Measurements from ENCODE around the gene TEX38. TPM values are rescaled to one million over a fixed set of nuclear protein-coding genes. Genes with fewer than 3 reads are reported as not detected.
"Not testable (repeated sequence)": the region's sequence is repeated elsewhere in the genome, so short reads cannot be mapped to it uniquely, and the experiment has no call there.

TEX38 gene
- total RNA-seq, 1 donor from 2014 or later: not detected

DNA sequence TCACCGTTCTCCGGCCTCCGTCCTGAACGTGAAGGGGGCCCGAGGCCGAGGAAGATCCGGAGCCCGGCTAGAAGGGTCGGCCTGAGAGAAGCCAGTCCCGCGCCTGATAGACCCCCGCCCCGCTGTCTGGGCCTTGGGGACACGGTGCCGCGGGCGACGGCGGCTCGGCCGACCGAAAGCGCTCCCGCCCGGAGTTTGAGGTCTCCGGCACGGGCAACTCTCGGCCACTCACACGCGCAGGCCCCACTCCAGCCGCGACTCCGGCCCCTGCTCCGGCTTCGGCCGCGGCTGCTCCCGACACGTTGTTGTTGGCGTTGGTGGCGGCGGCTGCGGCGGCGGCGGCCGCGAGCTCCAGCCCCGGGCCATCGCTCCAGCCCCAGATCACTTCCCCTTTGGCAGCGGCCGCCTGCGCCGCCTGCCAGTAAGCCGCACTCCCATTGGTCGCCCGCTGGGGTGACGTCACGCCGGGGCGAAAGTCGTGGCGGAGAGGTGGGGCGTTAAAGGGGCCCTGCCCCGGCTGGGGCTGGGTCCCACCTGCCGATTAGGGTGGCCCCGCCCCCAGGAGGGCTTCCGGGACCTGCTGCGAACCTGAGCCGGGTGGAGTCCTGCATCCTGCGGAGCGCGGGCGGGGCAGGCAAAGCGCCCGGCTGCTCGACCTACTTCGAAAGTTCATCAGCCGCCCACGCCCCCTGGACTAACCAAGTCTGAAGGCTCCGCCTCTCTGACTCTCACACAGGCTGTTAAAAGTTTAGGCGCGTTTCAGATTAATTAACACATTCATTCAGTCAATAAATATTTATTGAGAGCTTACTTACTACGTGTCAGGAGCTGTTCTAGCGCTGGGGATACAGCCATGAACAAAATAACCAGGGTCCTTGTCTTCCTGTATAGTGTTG is 47.3 kb downstream of the TEX38 start, which contains the start of gene EFCAB14:
Gene EFCAB14 (minus strand): TSS at position 388 of the 896 bp plus-strand sequence. CDS start 1,027 bp downstream, outside the sequence.
- TF ChIP-seq, protein P1, sequence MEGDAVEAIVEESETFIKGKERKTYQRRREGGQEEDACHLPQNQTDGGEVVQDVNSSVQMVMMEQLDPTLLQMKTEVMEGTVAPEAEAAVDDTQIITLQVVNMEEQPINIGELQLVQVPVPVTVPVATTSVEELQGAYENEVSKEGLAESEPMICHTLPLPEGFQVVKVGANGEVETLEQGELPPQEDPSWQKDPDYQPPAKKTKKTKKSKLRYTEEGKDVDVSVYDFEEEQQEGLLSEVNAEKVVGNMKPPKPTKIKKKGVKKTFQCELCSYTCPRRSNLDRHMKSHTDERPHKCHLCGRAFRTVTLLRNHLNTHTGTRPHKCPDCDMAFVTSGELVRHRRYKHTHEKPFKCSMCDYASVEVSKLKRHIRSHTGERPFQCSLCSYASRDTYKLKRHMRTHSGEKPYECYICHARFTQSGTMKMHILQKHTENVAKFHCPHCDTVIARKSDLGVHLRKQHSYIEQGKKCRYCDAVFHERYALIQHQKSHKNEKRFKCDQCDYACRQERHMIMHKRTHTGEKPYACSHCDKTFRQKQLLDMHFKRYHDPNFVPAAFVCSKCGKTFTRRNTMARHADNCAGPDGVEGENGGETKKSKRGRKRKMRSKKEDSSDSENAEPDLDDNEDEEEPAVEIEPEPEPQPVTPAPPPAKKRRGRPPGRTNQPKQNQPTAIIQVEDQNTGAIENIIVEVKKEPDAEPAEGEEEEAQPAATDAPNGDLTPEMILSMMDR (IDR thresholded peaks at IDR 0.05): no peak
- Mint-ChIP-seq H3K4me1 (ENCODE audit: unreplicated experiment) (peaks cover 28% of the 10 kb centered on the region), H3K27me3 (ENCODE audit: unreplicated experiment) (peaks cover 19% of the 10 kb centered on the region), H3K9me3 (ENCODE audit: unreplicated experiment) (no peaks in the 10 kb centered on the region), H3K27ac (ENCODE audit: unreplicated experiment) (peak within 1 kb of the TSS; percentile 71), H3K4me3 (ENCODE audit: unreplicated experiment) (peak within 1 kb of the TSS; percentile 82), H3K36me3 (ENCODE audit: unreplicated experiment) (peaks cover 8% of the 10 kb centered on the region)
- DNase-seq (ENCODE audit: extremely low spot score, unreplicated experiment): peak; percentile 96

DNA sequence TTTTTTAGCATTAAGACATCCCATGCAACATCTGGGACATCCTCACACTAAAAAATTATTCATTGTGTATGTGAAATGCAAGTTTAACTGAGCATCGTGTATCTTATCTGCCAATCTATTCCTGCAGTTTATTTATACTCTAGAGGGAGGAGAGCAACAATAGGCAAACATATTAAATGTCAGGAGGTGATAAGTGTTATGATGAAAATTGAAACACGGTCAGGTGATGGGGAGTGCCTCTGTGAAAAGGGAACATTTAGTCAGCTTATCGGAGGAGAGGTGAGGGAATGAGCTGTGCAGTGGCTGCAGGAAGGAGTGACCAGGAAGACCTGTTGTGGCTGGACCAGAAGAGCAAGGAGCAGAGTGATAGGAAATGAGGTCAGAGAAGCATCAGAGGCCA is 48.0 kb downstream of the TEX38 start:
- Mint-ChIP-seq H3K9me3 (ENCODE audit: unreplicated experiment) (no peaks in the 10 kb centered on the region), H3K36me3 (ENCODE audit: unreplicated experiment) (peaks cover 8% of the 10 kb centered on the region), H3K4me3 (ENCODE audit: unreplicated experiment) (peak overlapping the region; percentile 82), H3K4me1 (ENCODE audit: unreplicated experiment) (peaks cover 28% of the 10 kb centered on the region), H3K27me3 (ENCODE audit: unreplicated experiment) (peaks cover 19% of the 10 kb centered on the region), H3K27ac (ENCODE audit: unreplicated experiment) (peak overlapping the region; percentile 51)
- DNase-seq (ENCODE audit: extremely low spot score, unreplicated experiment): no peak
- TF ChIP-seq, protein P1 (IDR thresholded peaks at IDR 0.05): no peak

DNA sequence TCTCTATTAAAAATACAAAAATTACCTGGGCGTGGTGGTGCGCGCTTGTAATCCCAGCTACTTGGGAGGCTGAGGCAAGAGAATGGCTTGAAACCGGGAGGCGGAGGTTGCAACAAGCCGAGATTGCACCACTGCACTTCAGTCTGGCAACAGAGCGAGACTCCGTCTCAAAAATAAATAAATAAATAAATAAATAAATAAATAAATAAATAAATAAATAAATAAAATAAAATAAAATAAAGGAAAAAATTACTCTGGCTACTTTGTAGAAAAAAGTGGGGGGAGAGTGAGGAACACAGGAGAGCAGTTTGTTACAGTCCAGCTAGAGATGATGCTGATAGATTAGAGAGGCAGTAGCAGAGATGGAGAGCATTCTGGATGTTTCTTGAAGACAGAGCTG is 48.7 kb downstream of the TEX38 start:
- peaks cover 32% of the 10 kb centered on the region for H3K4me1 Mint-ChIP-seq (ENCODE audit: unreplicated experiment)
- not testable (repeated sequence) for H3K27ac Mint-ChIP-seq (ENCODE audit: unreplicated experiment); H3K9me3 Mint-ChIP-seq (ENCODE audit: unreplicated experiment); H3K36me3 Mint-ChIP-seq (ENCODE audit: unreplicated experiment); H3K4me3 Mint-ChIP-seq (ENCODE audit: unreplicated experiment); DNase-seq (ENCODE audit: extremely low spot score, unreplicated experiment)
- peaks cover 19% of the 10 kb centered on the region for H3K27me3 Mint-ChIP-seq (ENCODE audit: unreplicated experiment)

DNA sequence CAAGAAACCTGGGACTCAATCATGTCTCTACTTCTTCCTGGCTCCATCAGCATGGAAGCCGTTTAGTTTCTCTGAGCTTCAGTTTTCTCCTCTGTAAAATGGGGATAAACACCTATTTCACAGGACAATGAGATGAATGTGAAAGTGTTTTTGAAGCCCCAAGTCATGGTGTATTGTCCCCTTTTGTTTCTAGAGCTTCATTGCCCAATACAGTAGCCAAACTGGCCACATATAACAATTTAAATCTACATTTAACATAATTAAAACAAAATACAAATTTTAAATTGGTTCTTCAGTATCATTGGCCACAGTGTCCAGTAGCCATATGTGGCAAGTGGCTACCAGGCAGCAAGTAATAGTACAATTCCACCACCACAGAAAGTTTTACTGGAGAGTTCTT is 49.5 kb downstream of the TEX38 start:
- Mint-ChIP-seq H3K27me3 (ENCODE audit: unreplicated experiment) (peaks cover 25% of the 10 kb centered on the region), H3K4me3 (ENCODE audit: unreplicated experiment) (no peak overlapping the region), H3K9me3 (ENCODE audit: unreplicated experiment) (no peaks in the 10 kb centered on the region), H3K27ac (ENCODE audit: unreplicated experiment) (no peak overlapping the region), H3K4me1 (ENCODE audit: unreplicated experiment) (peaks cover 32% of the 10 kb centered on the region), H3K36me3 (ENCODE audit: unreplicated experiment) (peaks cover 1% of the 10 kb centered on the region)
- DNase-seq (ENCODE audit: extremely low spot score, unreplicated experiment): no peak
- TF ChIP-seq, protein P1 (IDR thresholded peaks at IDR 0.05): no peak

DNA sequence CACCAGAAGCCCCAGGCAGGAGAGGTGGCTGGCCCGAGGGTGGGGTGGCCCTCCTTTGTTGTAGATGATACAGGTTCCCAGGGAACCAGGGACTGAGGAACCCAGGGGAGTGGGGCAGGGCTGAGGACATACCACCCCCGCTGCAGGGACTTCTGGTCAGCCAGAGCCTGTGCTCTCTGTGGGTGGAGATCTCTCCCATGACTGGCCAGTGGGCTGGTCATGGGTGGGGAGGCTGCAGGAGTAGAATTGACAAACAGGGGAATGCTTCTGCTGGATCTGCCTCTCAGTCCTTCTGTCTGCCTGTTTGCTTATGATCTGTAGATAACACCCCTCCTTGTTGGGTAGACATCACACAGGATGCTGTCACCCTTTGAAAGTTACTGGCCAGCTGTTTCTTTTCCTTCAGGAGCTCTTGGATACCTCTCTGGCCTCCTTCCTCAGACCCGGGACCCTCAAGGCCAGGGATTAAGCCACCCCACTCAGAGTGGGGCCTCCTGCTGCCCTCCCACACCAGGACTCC is 50.1 kb downstream of the TEX38 start:
- TF ChIP-seq, protein P1 (IDR thresholded peaks at IDR 0.05): no peak
- H3K36me3 Mint-ChIP-seq (ENCODE audit: unreplicated experiment): no peaks in the 10 kb centered on the region
- no peak for DNase-seq (ENCODE audit: extremely low spot score, unreplicated experiment)
- peaks cover 4% of the 10 kb centered on the region for H3K9me3 Mint-ChIP-seq (ENCODE audit: unreplicated experiment)
- H3K4me3 Mint-ChIP-seq (ENCODE audit: unreplicated experiment): no peak overlapping the region
- H3K27ac Mint-ChIP-seq (ENCODE audit: unreplicated experiment): no peak overlapping the region
- peaks cover 30% of the 10 kb centered on the region for H3K27me3 Mint-ChIP-seq (ENCODE audit: unreplicated experiment)
- H3K4me1 Mint-ChIP-seq (ENCODE audit: unreplicated experiment): peaks cover 27% of the 10 kb centered on the region

Other genes starting within 250 kb of the TEX38 start
- not detected in 2 replicates for gene DMBX1, start 182.0 kb upstream of the TEX38 start, total RNA-seq
- gene KNCN, start 120.2 kb upstream of the TEX38 start, total RNA-seq: not detected in 2 replicates
- gene MKNK1, start 67.6 kb upstream of the TEX38 start, total RNA-seq: 32.5 and 35.0 TPM in 2 replicates
- gene MOB3C, start 55.0 kb upstream of the TEX38 start, total RNA-seq: 9.4 and 9.6 TPM in 2 replicates
- 34.2 and 35.7 TPM in 2 replicates for gene ATPAF1, start 3.5 kb upstream of the TEX38 start, total RNA-seq
- 57.6 and 58.9 TPM in 2 replicates for gene EFCAB14, start 47.3 kb downstream of the TEX38 start, total RNA-seq
- not detected in 2 replicates for gene CYP4B1, start 127.2 kb downstream of the TEX38 start, total RNA-seq